ENCODE data around the gene PARD3. TPM values are rescaled to one million over a fixed set of nuclear protein-coding genes. Genes with fewer than 3 reads are reported as not detected.

Gene PARD3
- total RNA-seq, 3 donors from 2014 or later = 39.5 to 87.9 (median 47.0) TPM

DNA sequence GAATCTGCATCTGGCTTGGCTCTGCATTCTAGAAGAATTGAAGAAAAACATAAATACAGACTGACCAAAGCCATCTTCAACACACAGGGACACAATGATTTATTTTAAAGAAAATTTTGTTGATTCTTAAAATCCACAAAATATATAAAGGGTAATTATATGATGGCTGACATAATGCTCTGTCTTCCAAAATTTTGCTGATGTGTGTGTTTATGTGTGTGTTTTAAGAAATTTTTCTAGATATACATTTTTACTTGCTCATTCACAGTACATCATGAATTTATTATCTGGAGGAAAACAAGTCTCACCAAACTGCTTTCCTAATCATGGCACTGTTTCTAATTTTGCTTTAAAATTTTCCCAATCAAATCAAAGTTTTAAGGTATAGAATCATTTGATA lies 442.6 kb downstream of the PARD3 start:
- no peaks in the 10 kb centered on the region for H3K4me1 ChIP-seq (ENCODE audit: low read depth)
- TF ChIP-seq, protein P1, sequence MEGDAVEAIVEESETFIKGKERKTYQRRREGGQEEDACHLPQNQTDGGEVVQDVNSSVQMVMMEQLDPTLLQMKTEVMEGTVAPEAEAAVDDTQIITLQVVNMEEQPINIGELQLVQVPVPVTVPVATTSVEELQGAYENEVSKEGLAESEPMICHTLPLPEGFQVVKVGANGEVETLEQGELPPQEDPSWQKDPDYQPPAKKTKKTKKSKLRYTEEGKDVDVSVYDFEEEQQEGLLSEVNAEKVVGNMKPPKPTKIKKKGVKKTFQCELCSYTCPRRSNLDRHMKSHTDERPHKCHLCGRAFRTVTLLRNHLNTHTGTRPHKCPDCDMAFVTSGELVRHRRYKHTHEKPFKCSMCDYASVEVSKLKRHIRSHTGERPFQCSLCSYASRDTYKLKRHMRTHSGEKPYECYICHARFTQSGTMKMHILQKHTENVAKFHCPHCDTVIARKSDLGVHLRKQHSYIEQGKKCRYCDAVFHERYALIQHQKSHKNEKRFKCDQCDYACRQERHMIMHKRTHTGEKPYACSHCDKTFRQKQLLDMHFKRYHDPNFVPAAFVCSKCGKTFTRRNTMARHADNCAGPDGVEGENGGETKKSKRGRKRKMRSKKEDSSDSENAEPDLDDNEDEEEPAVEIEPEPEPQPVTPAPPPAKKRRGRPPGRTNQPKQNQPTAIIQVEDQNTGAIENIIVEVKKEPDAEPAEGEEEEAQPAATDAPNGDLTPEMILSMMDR (IDR thresholded peaks at IDR 0.05) = no peak
- intact Hi-C loops (cut with DNase I, micrococcal nuclease) = no loop called here
- H3K9me3 ChIP-seq = no peaks in the 10 kb centered on the region
- H3K4me3 ChIP-seq = no peak overlapping the region
- no peaks in the 10 kb centered on the region for H3K36me3 ChIP-seq (ENCODE audit: low read depth)
- no peak for ATAC-seq
- DNase-seq = no peak

GRCh38 chr10:34370126-34370525 lies 445.0 kb downstream of the PARD3 start:
- Histone ChIP-seq H3K9me3 (no peaks in the 10 kb centered on the region), H3K4me3 (no peak overlapping the region), H3K36me3 (ENCODE audit: low read depth) (no peaks in the 10 kb centered on the region), H3K4me1 (ENCODE audit: low read depth) (no peaks in the 10 kb centered on the region)
- intact Hi-C loops (cut with DNase I, micrococcal nuclease) = no loop called here
- TF ChIP-seq, protein P1 (IDR thresholded peaks at IDR 0.05) = no peak
- DNase-seq (no peak), ATAC-seq (no peak)

- intact Hi-C loops (cut with DNase I, micrococcal nuclease) = no loop called here
- ATAC-seq (no peak), DNase-seq (no peak)
- Histone ChIP-seq H3K4me3 (no peak overlapping the region), H3K9me3 (no peaks in the 10 kb centered on the region), H3K36me3 (ENCODE audit: low read depth) (no peaks in the 10 kb centered on the region), H3K4me1 (ENCODE audit: low read depth) (no peaks in the 10 kb centered on the region)
- TF ChIP-seq, protein P1 (IDR thresholded peaks at IDR 0.05) = no peak
These were observed 446.0 kb downstream of the PARD3 start for GRCh38 chr10:34369120-34369519.

- H3K36me3 ChIP-seq (ENCODE audit: low read depth) = no peaks in the 10 kb centered on the region
- H3K4me1 ChIP-seq (ENCODE audit: low read depth) = no peaks in the 10 kb centered on the region
- ATAC-seq = no peak
- DNase-seq = no peak
- no peak overlapping the region for H3K4me3 ChIP-seq
- TF ChIP-seq, protein P1 (IDR thresholded peaks at IDR 0.05) = no peak
- intact Hi-C loops (cut with DNase I, micrococcal nuclease) = no loop called here
- H3K9me3 ChIP-seq = no peaks in the 10 kb centered on the region
These were observed 450.7 kb downstream of the PARD3 start for GRCh38 chr10:34364253-34365037.

DNA sequence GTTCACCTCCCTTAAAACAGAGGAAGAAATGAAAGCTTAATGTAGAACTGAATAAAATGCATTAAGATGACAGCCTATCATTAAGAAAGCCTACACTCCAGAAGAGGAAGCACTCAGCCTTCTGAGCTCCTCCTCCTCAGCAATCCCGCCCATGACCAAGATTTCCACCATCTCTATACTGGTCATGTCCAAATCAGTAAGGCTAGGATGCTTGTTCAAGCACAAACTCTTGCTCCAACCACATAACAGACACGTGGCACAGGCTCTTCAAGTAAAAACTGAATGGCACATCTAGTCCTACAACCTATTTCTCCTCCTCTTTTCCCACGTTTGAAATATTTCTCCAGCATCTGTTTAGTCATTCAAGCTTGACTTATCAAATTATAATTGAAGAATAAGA lies 454.1 kb downstream of the PARD3 start:
- DNase-seq (no peak), ATAC-seq (peak; percentile 20)
- intact Hi-C loops (cut with DNase I, micrococcal nuclease) = no loop called here
- H3K4me3 ChIP-seq = no peak overlapping the region
- no peaks in the 10 kb centered on the region for H3K4me1 ChIP-seq (ENCODE audit: low read depth)
- TF ChIP-seq, protein P1 (IDR thresholded peaks at IDR 0.05) = no peak
- no peaks in the 10 kb centered on the region for H3K36me3 ChIP-seq (ENCODE audit: low read depth)
- no peaks in the 10 kb centered on the region for H3K9me3 ChIP-seq
